ENCODE results near the gene SYT9. TPM values are rescaled to one million over a fixed set of nuclear protein-coding genes. Genes with fewer than 3 reads are reported as not detected.

SYT9 gene
- total and polyA plus RNA-seq, 2 of the 8 experiments (the other 6 are each of a cell fraction or from before 2014, with no cell fraction given) = 1.5 to 2.9 TPM

GRCh38 chr11:7499081-7499480 is 247.4 kb downstream of the SYT9 start:
- no peaks in the 10 kb centered on the region for H3K79me1 ChIP-seq (ENCODE audit: low read depth, low read length)
- H2BK5ac ChIP-seq (ENCODE audit: low read depth, low read length) = no peak overlapping the region
- no peak overlapping the region for H3K23ac ChIP-seq (ENCODE audit: insufficient read length)
- no peaks in the 10 kb centered on the region for H3K79me2 ChIP-seq (ENCODE audit: control insufficient read depth in 1 of 2, insufficient read depth in 2 of 2, low read length in 2 of 2)
- no peaks in the 10 kb centered on the region for H3K23me2 ChIP-seq (ENCODE audit: low read depth, low read length)
- H3K27me3 ChIP-seq (replicated peaks in 1 of 4; ENCODE audit: control insufficient read depth in 3 of 4, extremely low read depth in 1 of 4, insufficient read depth in 3 of 4, low read length in 3 of 4) = peaks cover 0 to 1% (median 0%) of the 10 kb centered on the region in 4 experiments; a peak in 1 of 7 replicates
- no peak overlapping the region for H3K4ac ChIP-seq (replicated peaks; ENCODE audit: insufficient read length, low read depth, low read length)
- no peak overlapping the region for H3K14ac ChIP-seq (ENCODE audit: insufficient read length)
- H3K27ac ChIP-seq (ENCODE audit: low read depth, low read length) = no peak overlapping the region
- no peak overlapping the region for H3K18ac ChIP-seq (ENCODE audit: extremely low read depth, low read length)
- no peak overlapping the region for H2BK12ac ChIP-seq (ENCODE audit: low read depth, low read length)
- H2BK20ac ChIP-seq (ENCODE audit: low read length) = no peak overlapping the region
- no peak overlapping the region for H3K9ac ChIP-seq (replicated peaks in 1 of 4; ENCODE audit: extremely low read depth in 1 of 4, low read depth in 3 of 4, low read length in 3 of 4)
- H3K4me1 ChIP-seq (replicated peaks in 1 of 4; ENCODE audit: control insufficient read depth in 3 of 4, insufficient read depth in 4 of 4, low read length in 3 of 4) = peaks cover 0 to 5% (median 2%) of the 10 kb centered on the region in 4 experiments; a peak in 2 of 7 replicates
- H4K91ac ChIP-seq (replicated peaks; ENCODE audit: insufficient read length, low read length) = no peak overlapping the region
- no peak overlapping the region for H4K8ac ChIP-seq (ENCODE audit: extremely low read depth, insufficient read depth, low read length)
- no peaks in the 10 kb centered on the region for H4K20me1 ChIP-seq (replicated peaks in 1 of 2; ENCODE audit: control insufficient read depth in 1 of 2, insufficient read depth in 2 of 2, low read length in 2 of 2)
- WGBS, 2 experiments (ENCODE audit: extremely low coverage in 1 of 2, insufficient coverage in 1 of 2, insufficient read length in 1 of 2, insufficient replicate concordance in 2 of 2, low coverage in 1 of 2, low lambda C conversion rate in 2 of 2, missing lambda C conversion rate in 1 of 2) = 90% methylated on average over 1 of the region's 1 CpG; no CpG with 5 or more reads in 1 of the 2 experiments
- H2AK5ac ChIP-seq (ENCODE audit: low read depth, low read length) = no peak overlapping the region
- H3K4me3 ChIP-seq (ENCODE audit: extremely low read depth in 1 of 4, insufficient read depth in 2 of 4, low read depth in 3 of 4, low read length in 4 of 4) = no peak overlapping the region
- H2AFZ ChIP-seq (ENCODE audit: low read length) = no peak overlapping the region
- DNase-seq (ENCODE audit: low read depth in 1 of 2, low spot score in 2 of 2) (no peak), FAIRE-seq (no peak)
- no peak overlapping the region for H3K4me2 ChIP-seq (ENCODE audit: insufficient read depth in 1 of 2, low read depth in 2 of 2, low read length in 2 of 2)
- no peak overlapping the region for H3K56ac ChIP-seq (replicated peaks; ENCODE audit: insufficient read length, low read depth, low read length)
- no peak overlapping the region for H4K5ac ChIP-seq (ENCODE audit: insufficient read length, low read depth, low read length)
- H2BK15ac ChIP-seq (ENCODE audit: low read length) = no peak overlapping the region
- H2BK120ac ChIP-seq (replicated peaks; ENCODE audit: low read depth, low read length) = no peak overlapping the region
- no peaks in the 10 kb centered on the region for H3K9me3 ChIP-seq (ENCODE audit: insufficient read depth in 2 of 2, low read depth in 1 of 2, low read length in 1 of 2)
- ChIA-PET CTCF (ENCODE audit: partially characterized antibody) (interaction anchor here (1.4 kb wide), 1 partner anchor 167 kb away, joined by 4 read pairs; no protein-coding TSS in a partner anchor), POLR2A (ENCODE audit: partially characterized antibody) (interaction anchor here (0.9 kb wide), 1 partner anchor 13 kb away, joined by 3 read pairs; no protein-coding TSS in a partner anchor)
- H3K36me3 ChIP-seq (ENCODE audit: control insufficient read depth in 2 of 4, insufficient read depth in 4 of 4, low read length in 3 of 4) = no peaks in the 10 kb centered on the region
- TF ChIP-seq HDAC6 (IDR thresholded peaks at IDR 0.05; ENCODE audit: low read depth, low read length) = no peak
- TF ChIP-seq SIRT6 (IDR thresholded peaks at IDR 0.05; ENCODE audit: low read length) = no peak
- TF ChIP-seq SIX5 (IDR thresholded peaks at IDR 0.05; ENCODE audit: low read depth, low read length) = no peak
- TF ChIP-seq CHD2 (IDR thresholded peaks at IDR 0.05; ENCODE audit: low read length) = no peak
- TF ChIP-seq POLR2A (IDR thresholded peaks at IDR 0.05; ENCODE audit: control extremely low read depth in 1 of 2, low read depth in 2 of 2, low read length in 2 of 2) = no peak
- no peak for TF ChIP-seq RXRA (IDR thresholded peaks at IDR 0.05; ENCODE audit: insufficient read depth, low read depth, low read length)
- no peak for TF ChIP-seq GABPA (IDR thresholded peaks at IDR 0.05; ENCODE audit: borderline replicate concordance, insufficient read depth, low read length)
- no peak for TF ChIP-seq USF2 (IDR thresholded peaks at IDR 0.05; ENCODE audit: low read length)
- no peak for TF ChIP-seq TAF7 (optimal IDR thresholded peaks at IDR 0.05; ENCODE audit: borderline replicate concordance, low read depth, low read length)
- TF ChIP-seq POU5F1 (IDR thresholded peaks at IDR 0.05; ENCODE audit: low read depth, low read length) = no peak
- TF ChIP-seq E2F6 (IDR thresholded peaks at IDR 0.05) = no peak
- no peak for TF ChIP-seq HDAC2 (IDR thresholded peaks at IDR 0.05; ENCODE audit: borderline replicate concordance in 1 of 2, low read depth in 2 of 2, low read length in 2 of 2)
- TF ChIP-seq GTF2F1 (IDR thresholded peaks at IDR 0.05; ENCODE audit: borderline replicate concordance, low read depth, low read length) = no peak

Data from H1 (cell line).